Measurements from ENCODE around the gene TUBGCP6.

DNA sequence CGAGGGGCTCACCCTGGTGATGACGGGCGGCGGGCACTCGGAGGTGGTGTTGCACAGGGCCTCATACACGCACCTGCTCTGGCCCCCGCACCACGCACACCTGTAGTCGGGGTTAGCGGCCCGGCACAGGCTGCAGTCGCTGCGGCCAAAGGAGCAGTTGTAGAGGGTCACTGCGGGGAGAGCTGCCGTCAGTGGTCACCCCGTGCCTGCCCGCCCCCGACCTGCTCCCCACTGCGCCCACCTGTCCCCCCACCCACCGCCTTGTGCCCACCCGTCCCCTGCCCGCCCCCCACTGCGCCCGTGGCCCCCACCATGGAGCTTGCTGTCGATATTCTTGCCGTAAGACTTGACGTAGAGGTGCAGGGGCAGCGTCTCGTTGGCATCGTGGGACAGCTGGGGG, 39.0 kb upstream of the TUBGCP6 start:
- no peak for TF ChIP-seq CTCF (IDR thresholded peaks at IDR 0.05; ENCODE audit: low read depth, low read length, poor library complexity, severe bottlenecking)
- no peak for TF ChIP-seq EZH2phosphoT487 (IDR thresholded peaks at IDR 0.05; ENCODE audit: borderline replicate concordance, low read length)
